ENCODE measurements around the gene NPHP3. TPM values are rescaled to one million over a fixed set of nuclear protein-coding genes. Genes with fewer than 3 reads are reported as not detected.

Gene NPHP3
- total and polyA plus RNA-seq, 8 donors, result 20.6 to 110 (median 87.7) TPM

GRCh38 chr3:132681421-132681820, 40.8 kb downstream of the NPHP3 start:
- intact Hi-C loops (cut with DNase I), result no loop called here
- no peaks in the 10 kb centered on the region for H3K27me3 ChIP-seq
- DNase-seq (no peak), ATAC-seq (no peak)
- H3K9me3 ChIP-seq, result no peaks in the 10 kb centered on the region
- H3K27ac ChIP-seq, result no peak overlapping the region
- H3K36me3 ChIP-seq, result peaks cover 0 to 96% of the 10 kb centered on the region in 2 donors
- no peak overlapping the region for H3K4me3 ChIP-seq
- no peaks in the 10 kb centered on the region for H3K4me1 ChIP-seq
- no peak for TF ChIP-seq CTCF (IDR thresholded peaks at IDR 0.05)

DNA sequence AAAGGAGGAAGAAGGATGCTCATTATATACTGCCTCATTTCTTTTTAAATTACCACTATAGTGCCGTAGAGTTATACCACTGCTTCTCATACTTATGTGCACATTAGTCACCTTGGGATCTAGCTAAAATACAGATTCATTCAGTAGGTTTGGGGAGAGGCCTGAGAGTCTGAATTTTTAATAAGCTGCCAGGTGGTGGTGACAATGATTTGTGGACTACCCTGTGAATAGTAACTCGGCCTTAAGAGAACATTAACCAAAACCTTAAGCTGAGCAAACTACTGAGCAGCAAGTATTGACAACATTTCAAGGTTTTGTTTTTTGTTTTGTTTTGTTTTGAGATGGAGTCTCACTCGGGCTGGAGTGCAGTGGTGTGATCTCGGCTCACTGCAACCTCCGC, 42.3 kb downstream of the NPHP3 start:
- Histone ChIP-seq H3K4me1 (no peaks in the 10 kb centered on the region), H3K36me3 (peaks cover 0 to 96% of the 10 kb centered on the region in 2 donors), H3K4me3 (no peak overlapping the region), H3K9me3 (no peaks in the 10 kb centered on the region), H3K27ac (no peak overlapping the region), H3K27me3 (no peaks in the 10 kb centered on the region)
- intact Hi-C loops (cut with DNase I), result no loop called here
- ATAC-seq (no peak), DNase-seq (no peak)
- no peak for TF ChIP-seq CTCF (IDR thresholded peaks at IDR 0.05)

DNA sequence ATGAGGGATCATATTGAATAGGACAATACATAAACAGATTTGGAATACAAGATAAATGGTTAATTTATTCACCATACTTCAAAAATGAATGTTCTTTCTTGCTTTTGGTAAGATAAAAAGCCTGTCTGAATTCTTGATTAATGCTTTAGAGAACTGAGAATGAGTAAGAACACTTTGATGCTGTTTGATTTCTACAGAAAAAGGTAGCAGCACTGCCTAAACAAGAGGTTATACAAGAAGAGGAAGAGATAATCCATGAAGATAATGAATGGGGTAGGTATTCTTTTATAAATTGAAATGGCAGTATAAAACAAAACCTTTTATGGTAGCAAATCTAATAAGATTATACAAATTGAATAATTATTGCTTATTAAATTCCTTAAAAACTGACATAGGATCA, 46.8 kb downstream of the NPHP3 start:
- ATAC-seq (no peak), DNase-seq (no peak)
- intact Hi-C loops (cut with DNase I), result no loop called here
- TF ChIP-seq CTCF (IDR thresholded peaks at IDR 0.05), result no peak
- Histone ChIP-seq H3K4me3 (no peak overlapping the region), H3K9me3 (no peaks in the 10 kb centered on the region), H3K4me1 (no peaks in the 10 kb centered on the region), H3K27ac (no peak overlapping the region), H3K36me3 (peaks cover 0 to 93% of the 10 kb centered on the region in 2 donors), H3K27me3 (no peaks in the 10 kb centered on the region)

- Histone ChIP-seq H3K4me1 (peaks cover 0 to 7% of the 10 kb centered on the region in 2 donors), H3K36me3 (peaks cover 0 to 34% of the 10 kb centered on the region in 2 donors), H3K27ac (no peak overlapping the region), H3K4me3 (no peak overlapping the region), H3K9me3 (no peaks in the 10 kb centered on the region), H3K27me3 (no peaks in the 10 kb centered on the region)
- intact Hi-C loops (cut with DNase I), result no loop called here
- no peak for TF ChIP-seq CTCF (IDR thresholded peaks at IDR 0.05)
- ATAC-seq (no peak), DNase-seq (no peak)
Observed at GRCh38 chr3:132669256-132669777, 52.9 kb downstream of the NPHP3 start.

DNA sequence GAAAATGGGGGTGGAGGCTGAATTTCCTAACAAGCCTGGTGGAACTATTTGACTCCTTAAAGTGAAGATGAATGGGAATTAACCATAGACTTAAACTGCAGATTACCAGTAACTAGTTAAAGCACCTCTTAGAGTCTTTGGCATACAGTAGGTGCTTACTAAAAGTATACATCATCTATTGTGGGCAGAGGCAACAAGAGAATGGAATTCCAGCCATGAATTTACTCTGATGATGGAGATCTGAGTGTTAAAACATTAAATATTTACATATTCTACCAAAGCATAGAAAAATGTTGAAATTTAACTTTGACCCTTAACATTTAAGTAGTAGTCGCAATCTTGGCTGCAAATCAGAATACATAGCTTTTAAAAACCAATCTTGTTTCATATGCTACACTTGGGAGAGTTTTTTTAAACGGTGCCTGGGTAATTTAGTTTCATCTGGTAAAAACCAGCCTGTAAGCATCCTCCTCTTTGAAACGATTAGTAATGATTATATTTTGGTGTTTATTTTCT, 56.9 kb downstream of the NPHP3 start:
- Histone ChIP-seq H3K9me3 (no peaks in the 10 kb centered on the region), H3K36me3 (no peaks in the 10 kb centered on the region), H3K4me1 (peaks cover 15 to 38% of the 10 kb centered on the region in 2 donors), H3K4me3 (no peak overlapping the region), H3K27me3 (no peaks in the 10 kb centered on the region), H3K27ac (no peak overlapping the region)
- TF ChIP-seq CTCF (IDR thresholded peaks at IDR 0.05), result no peak
- ATAC-seq (no peak), DNase-seq (peak in 1 of 4 donors; percentile 33)
- intact Hi-C loops (cut with DNase I), result no loop called here

Data from left lung (tissue), 10 donors.